Caco-2 (cell line): Measurements from ENCODE around the gene NFAM1. TPM values are rescaled to one million over a fixed set of nuclear protein-coding genes. Genes with fewer than 3 reads are reported as not detected.

Source experiments
- BruUV-seq: library from RNA; stranded (reverse); fragments of 400-500 nt; replicated peaks from 2 replicates; lab custom pipeline; 2021; lab: Mats Ljungman, UMichigan
- CTCF ChIA-PET: fragments of 300-600 bp; sonication (Branson Sonifier 250); formaldehyde crosslinking; loops from one replicate; lab custom pipeline; 2022; ENCODE audit warnings: antibody characterized with exemption; lab: Charles Lee
- POLR2A ChIA-PET: fragments of 300-600 bp; sonication (Branson Sonifier 250); formaldehyde crosslinking; loops from one replicate; lab custom pipeline; 2022; ENCODE audit warnings: antibody characterized with exemption; lab: Charles Lee
- DNase-seq, 2 experiments: peaks; one replicate each; pipeline versions ENCODE4 v3.0.0 to v3.0.0-alpha.2; 2020 to 2022
- H3K27me3 ChIP-seq: replicated peaks from 2 replicates; pipeline ENCODE4 v1.6.0; 2011; ENCODE audit warnings: low read length; ENCODE audit not compliant: control insufficient read depth, insufficient read depth
- H3K36me3 ChIP-seq: 2 replicates; pipeline ENCODE4 v1.5.1; 2011; ENCODE audit warnings: low read length; ENCODE audit not compliant: control insufficient read depth, insufficient read depth
- H3K4me1 ChIP-seq: fragments of 250-450 bp; sonication (Bioruptor Pico); 2 replicates; pipeline ENCODE4 v1.5.1; 2020; ENCODE audit warnings: mild to moderate bottlenecking
- H3K4me3 ChIP-seq: 2 replicates; pipeline ENCODE4 v1.5.1; 2011; ENCODE audit warnings: low read depth, mild to moderate bottlenecking, control low read depth, low read length
- H3K9me3 ChIP-seq: fragments of 250-450 bp; sonication (Bioruptor Pico); 2 replicates; pipeline ENCODE4 v1.5.1; 2020; ENCODE audit warnings: mild to moderate bottlenecking, moderate library complexity
- H3K27ac Mint-ChIP-seq: one replicate; pipeline ENCODE4 v1.8.0; 2022; ENCODE audit warnings: mixed read lengths; ENCODE audit not compliant: unreplicated experiment
- H3K27me3 Mint-ChIP-seq: one replicate; pipeline ENCODE4 v1.8.0; 2022; ENCODE audit warnings: mixed read lengths; ENCODE audit not compliant: insufficient read depth, unreplicated experiment
- H3K36me3 Mint-ChIP-seq: one replicate; pipeline ENCODE4 v1.8.0; 2022; ENCODE audit warnings: mild to moderate bottlenecking, mixed read lengths; ENCODE audit not compliant: insufficient read depth, unreplicated experiment
- H3K4me1 Mint-ChIP-seq: one replicate; pipeline ENCODE4 v1.8.0; 2022; ENCODE audit warnings: low read depth, mixed read lengths; ENCODE audit not compliant: unreplicated experiment
- H3K4me3 Mint-ChIP-seq: one replicate; pipeline ENCODE4 v1.8.0; 2022; ENCODE audit warnings: mild to moderate bottlenecking, moderate library complexity, mixed read lengths; ENCODE audit not compliant: unreplicated experiment
- H3K9me3 Mint-ChIP-seq: one replicate; pipeline ENCODE4 v1.8.0; 2022; ENCODE audit warnings: mixed read lengths; ENCODE audit not compliant: unreplicated experiment
- intact Hi-C: fragments of 100-400 bp; cut with micrococcal nuclease; formaldehyde crosslinking; loops from one replicate; pipeline ENCODE4 v1.10.0; 2022; ENCODE audit not compliant: unreplicated experiment
- total RNA-seq: library from RNA; stranded (reverse); gene quantifications from 2 replicates; pipeline ENCODE4 v1.2.3, GENCODE V29; 2022
- TF ChIP-seq, protein P1 (sequence below), 2 experiments: fragments of 200-600 bp in 1 of 2; IDR thresholded peaks; 1 replicate in 1 of 2; 2 replicates in 1 of 2; pipeline versions ENCODE4 v1.5.1 to v1.8.0; 2011 to 2022; ENCODE audit warnings: antibody characterized with exemption in 1 of 2, control low read depth in 1 of 2, inconsistent platforms in 1 of 2, low read depth in 1 of 2, low read length in 1 of 2, mild to moderate bottlenecking in 1 of 2, moderate library complexity in 1 of 2; ENCODE audit not compliant: insufficient read depth in 1 of 2, severe bottlenecking in 1 of 2, unreplicated experiment in 1 of 2

The NFAM1 gene
- total RNA-seq, 1 experiment from 2014 or later, result not detected

DNA sequence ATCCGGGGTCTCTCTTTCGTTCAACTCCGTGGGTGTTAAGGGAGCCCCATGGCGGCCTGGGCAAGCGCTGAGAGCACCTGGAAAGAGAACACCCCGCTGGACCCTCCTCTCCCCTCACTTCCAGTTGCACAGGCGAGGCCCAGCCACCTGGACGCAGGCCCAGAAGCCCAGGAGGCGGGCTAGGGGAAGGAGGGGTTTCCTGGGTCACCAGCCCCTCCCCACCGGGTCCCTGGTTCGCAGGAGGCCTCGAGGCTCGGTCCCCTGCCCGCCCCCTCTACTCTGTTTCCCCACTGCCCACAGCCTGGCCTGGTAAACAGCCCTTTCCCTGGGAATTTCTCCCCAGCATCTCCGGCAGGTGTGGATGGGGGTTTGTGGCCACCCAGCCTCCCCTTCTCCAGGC is 8.5 kb upstream of the NFAM1 start:
- Mint-ChIP-seq H3K4me1 (no peaks in the 10 kb centered on the region), H3K4me3 (no peak overlapping the region), H3K9me3 (no peaks in the 10 kb centered on the region), H3K27me3 (no peaks in the 10 kb centered on the region), H3K27ac (no peak overlapping the region), H3K36me3 (no peaks in the 10 kb centered on the region)
- Histone ChIP-seq H3K4me3 (no peak overlapping the region), H3K9me3 (no peaks in the 10 kb centered on the region), H3K36me3 (no peaks in the 10 kb centered on the region), H3K27me3 (no peaks in the 10 kb centered on the region), H3K4me1 (peaks cover 6% of the 10 kb centered on the region; the same call in 1 of the 2 replicates)
- BruUV-seq, result no TSS peak
- intact Hi-C loops, result no loop called here
- TF ChIP-seq, protein P1, sequence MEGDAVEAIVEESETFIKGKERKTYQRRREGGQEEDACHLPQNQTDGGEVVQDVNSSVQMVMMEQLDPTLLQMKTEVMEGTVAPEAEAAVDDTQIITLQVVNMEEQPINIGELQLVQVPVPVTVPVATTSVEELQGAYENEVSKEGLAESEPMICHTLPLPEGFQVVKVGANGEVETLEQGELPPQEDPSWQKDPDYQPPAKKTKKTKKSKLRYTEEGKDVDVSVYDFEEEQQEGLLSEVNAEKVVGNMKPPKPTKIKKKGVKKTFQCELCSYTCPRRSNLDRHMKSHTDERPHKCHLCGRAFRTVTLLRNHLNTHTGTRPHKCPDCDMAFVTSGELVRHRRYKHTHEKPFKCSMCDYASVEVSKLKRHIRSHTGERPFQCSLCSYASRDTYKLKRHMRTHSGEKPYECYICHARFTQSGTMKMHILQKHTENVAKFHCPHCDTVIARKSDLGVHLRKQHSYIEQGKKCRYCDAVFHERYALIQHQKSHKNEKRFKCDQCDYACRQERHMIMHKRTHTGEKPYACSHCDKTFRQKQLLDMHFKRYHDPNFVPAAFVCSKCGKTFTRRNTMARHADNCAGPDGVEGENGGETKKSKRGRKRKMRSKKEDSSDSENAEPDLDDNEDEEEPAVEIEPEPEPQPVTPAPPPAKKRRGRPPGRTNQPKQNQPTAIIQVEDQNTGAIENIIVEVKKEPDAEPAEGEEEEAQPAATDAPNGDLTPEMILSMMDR (IDR thresholded peaks at IDR 0.05; ENCODE audit: insufficient read depth in 1 of 2, low read depth in 1 of 2, low read length in 1 of 2, severe bottlenecking in 1 of 2, unreplicated experiment in 1 of 2), result no peak
- POLR2A ChIA-PET, result no interaction called here
- no peak for DNase-seq
- CTCF ChIA-PET, result no interaction called here

DNA sequence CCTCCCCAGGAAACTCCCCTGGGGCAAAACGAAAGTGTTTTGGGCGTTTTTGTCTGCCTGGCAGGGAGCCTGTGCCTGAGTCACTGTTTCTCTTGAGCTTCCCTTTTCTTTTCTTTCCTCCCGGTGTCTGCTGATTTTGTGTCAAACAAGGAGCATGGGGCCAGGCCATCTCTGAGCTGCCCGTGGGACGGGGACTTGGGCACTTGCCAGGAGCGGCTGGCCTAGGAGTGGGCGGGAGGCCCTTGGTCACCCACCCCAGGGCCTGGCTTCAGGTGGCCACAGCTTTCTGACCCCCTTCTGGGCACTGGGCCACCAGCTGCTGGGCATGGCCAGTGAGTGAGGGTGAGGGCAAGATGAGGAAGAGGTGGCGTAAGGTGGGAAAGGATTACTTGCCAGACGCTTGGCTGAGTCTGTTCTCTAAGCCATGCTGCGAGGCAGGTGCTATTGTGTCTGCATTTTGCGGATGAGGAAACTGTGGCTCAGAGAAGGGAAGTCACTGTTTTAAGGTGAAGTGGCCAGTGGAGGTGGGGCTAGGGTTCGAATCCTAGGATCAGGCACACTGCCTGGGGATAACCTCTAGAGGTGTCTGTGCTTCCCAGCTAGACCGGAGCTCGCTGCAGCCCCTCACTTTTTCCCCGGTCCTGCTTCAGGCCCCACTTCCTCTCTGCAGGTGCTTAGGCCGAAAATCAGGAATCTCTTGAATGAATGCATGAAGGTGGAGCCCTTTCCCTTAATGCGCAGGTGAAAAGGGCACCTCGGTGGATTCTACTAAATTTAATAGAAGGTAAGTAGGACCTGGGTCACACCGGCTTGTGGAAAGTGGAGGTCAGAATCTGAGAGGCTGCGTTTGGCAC is 7.8 kb upstream of the NFAM1 start:
- ChIA-PET CTCF (no interaction called here), POLR2A (no interaction called here)
- H3K4me3 ChIP-seq, result no peak overlapping the region
- H3K4me1 ChIP-seq, result peaks cover 6% of the 10 kb centered on the region; the same call in 1 of the 2 replicates
- Mint-ChIP-seq H3K27ac (no peak overlapping the region), H3K27me3 (no peaks in the 10 kb centered on the region), H3K9me3 (no peaks in the 10 kb centered on the region), H3K36me3 (no peaks in the 10 kb centered on the region), H3K4me1 (no peaks in the 10 kb centered on the region), H3K4me3 (no peak overlapping the region)
- no peaks in the 10 kb centered on the region for H3K9me3 ChIP-seq
- H3K36me3 ChIP-seq, result no peaks in the 10 kb centered on the region
- DNase-seq, result no peak
- H3K27me3 ChIP-seq, result no peaks in the 10 kb centered on the region
- BruUV-seq, result no TSS peak
- intact Hi-C loops, result loop anchor here (5.0 kb wide), 2 partner anchors 58 to 73 kb away; no protein-coding TSS in a partner anchor
- TF ChIP-seq, protein P1 (IDR thresholded peaks at IDR 0.05; ENCODE audit: insufficient read depth in 1 of 2, low read depth in 1 of 2, low read length in 1 of 2, severe bottlenecking in 1 of 2, unreplicated experiment in 1 of 2), result no peak

DNA sequence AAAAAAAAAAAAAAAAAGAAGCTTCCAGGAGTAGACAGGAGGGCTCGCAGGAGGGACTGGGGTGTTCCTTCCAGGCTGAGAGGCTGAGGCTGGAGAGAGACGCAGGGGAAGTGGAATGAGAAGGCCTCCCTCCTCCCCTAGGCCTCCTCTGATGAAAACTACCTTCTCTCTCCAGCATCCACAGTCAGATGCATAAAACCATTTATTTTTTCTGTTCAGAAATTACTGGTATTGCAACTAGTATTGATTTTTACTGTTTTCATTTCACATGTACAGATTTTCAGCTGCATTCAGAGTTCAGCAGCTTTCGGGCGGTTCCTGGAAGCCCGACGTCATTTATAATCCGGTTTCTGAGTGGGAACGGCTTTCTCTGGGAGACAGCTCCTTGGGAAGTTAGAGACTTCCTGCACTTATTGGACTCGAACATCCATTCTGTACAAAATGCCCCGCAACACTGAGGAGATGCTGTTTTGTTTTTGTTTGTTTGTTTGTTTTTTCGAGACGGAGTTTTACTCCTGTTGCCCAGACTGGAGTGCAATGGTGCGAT is 6.9 kb upstream of the NFAM1 start:
- no peak for DNase-seq
- no peak overlapping the region for H3K27ac Mint-ChIP-seq
- no peaks in the 10 kb centered on the region for H3K36me3 Mint-ChIP-seq
- H3K4me1 Mint-ChIP-seq, result no peaks in the 10 kb centered on the region
- ChIA-PET POLR2A (interaction anchor here (0.6 kb wide), 1 partner anchor 144 kb away, joined by 4 read pairs; no protein-coding TSS in a partner anchor), CTCF (no interaction called here)
- Histone ChIP-seq H3K4me1 (no peaks in the 10 kb centered on the region; the same call in 1 of the 2 replicates), H3K9me3 (no peaks in the 10 kb centered on the region), H3K4me3 (no peak overlapping the region), H3K27me3 (no peaks in the 10 kb centered on the region), H3K36me3 (no peaks in the 10 kb centered on the region)
- TF ChIP-seq, protein P1 (IDR thresholded peaks at IDR 0.05; ENCODE audit: insufficient read depth in 1 of 2, low read depth in 1 of 2, low read length in 1 of 2, severe bottlenecking in 1 of 2, unreplicated experiment in 1 of 2), result no peak
- H3K27me3 Mint-ChIP-seq, result no peaks in the 10 kb centered on the region
- no peaks in the 10 kb centered on the region for H3K9me3 Mint-ChIP-seq
- H3K4me3 Mint-ChIP-seq, result no peak overlapping the region
- intact Hi-C loops, result loop anchor here (5.0 kb wide), 2 partner anchors 57 to 72 kb away; no protein-coding TSS in a partner anchor
- no TSS peak for BruUV-seq
